GM23338 (cell line): ENCODE data around the gene IGF1R. TPM values are rescaled to one million over a fixed set of nuclear protein-coding genes. Genes with fewer than 3 reads are reported as not detected.

ENCODE experiments used
- ATAC-seq: fragments of 200-7000 bp; cut with Tn5 transposase; 3 replicates; pipeline ENCODE4 v1.9.1; 2020
- DNase-seq: peaks from one replicate; pipeline ENCODE4 v3.0.0-alpha.2; 2015; ENCODE audit warnings: low spot score
- H2AFZ ChIP-seq: fragments of 200-600 bp; sonication (generic); 2 replicates; pipeline ENCODE4 v1.8.0; 2016; ENCODE audit warnings: antibody characterized with exemption, mild to moderate bottlenecking, moderate library complexity
- H3F3A ChIP-seq: fragments of 200-600 bp; sonication (generic); replicated peaks from 2 replicates; pipeline ENCODE4 v1.8.0; 2017; ENCODE audit warnings: antibody characterized with exemption, mixed run types, low read depth
- H3K27ac ChIP-seq: fragments of 200-600 bp; sonication (generic); 2 replicates; pipeline ENCODE4 v1.6.1; 2016; ENCODE audit warnings: low read depth
- H3K27me3 ChIP-seq: fragments of 200-600 bp; sonication (generic); 2 replicates; pipeline ENCODE4 v1.8.0; 2016; ENCODE audit warnings: mild to moderate bottlenecking, mixed run types, moderate library complexity; ENCODE audit not compliant: insufficient read depth
- H3K36me3 ChIP-seq: fragments of 200-600 bp; sonication (generic); 2 replicates; pipeline ENCODE4 v1.8.0; 2016; ENCODE audit warnings: mild to moderate bottlenecking; ENCODE audit not compliant: insufficient read depth
- H3K4me1 ChIP-seq: fragments of 200-600 bp; sonication (generic); 2 replicates; pipeline ENCODE4 v1.8.0; 2016; ENCODE audit warnings: mild to moderate bottlenecking, moderate library complexity; ENCODE audit not compliant: insufficient read depth
- H3K4me2 ChIP-seq: fragments of 200-600 bp; sonication (generic); 2 replicates; pipeline ENCODE4 v1.7.1; 2017; ENCODE audit warnings: mixed run types
- H3K4me3 ChIP-seq: fragments of 200-600 bp; sonication (generic); 2 replicates; pipeline ENCODE4 v1.6.1; 2016; ENCODE audit warnings: mixed run types
- H3K79me2 ChIP-seq: fragments of 200-600 bp; sonication (generic); replicated peaks from 2 replicates; pipeline ENCODE4 v1.8.0; 2017; ENCODE audit warnings: mild to moderate bottlenecking; ENCODE audit not compliant: insufficient read depth
- H3K9me2 ChIP-seq: fragments of 200-600 bp; sonication (generic); 2 replicates; pipeline ENCODE4 v1.8.0; 2017; ENCODE audit not compliant: insufficient read depth
- H4K20me1 ChIP-seq: fragments of 200-600 bp; sonication (generic); replicated peaks from 2 replicates; pipeline ENCODE4 v1.8.0; 2017; ENCODE audit warnings: mild to moderate bottlenecking; ENCODE audit not compliant: insufficient read depth
- H3K27ac Mint-ChIP-seq: 2 replicates; pipeline ENCODE4 v1.8.0; 2020; ENCODE audit warnings: inconsistent platforms, mild to moderate bottlenecking, moderate library complexity, mixed read lengths
- H3K27me3 Mint-ChIP-seq: 3 replicates; pipeline ENCODE4 v1.8.0; 2022; ENCODE audit warnings: low read depth, mild to moderate bottlenecking, moderate library complexity, mixed read lengths, inconsistent platforms; ENCODE audit not compliant: insufficient read depth, poor library complexity
- H3K36me3 Mint-ChIP-seq: 3 replicates; pipeline ENCODE4 v1.8.0; 2021; ENCODE audit warnings: low read depth, mild to moderate bottlenecking, inconsistent platforms, moderate library complexity, mixed read lengths
- H3K4me1 Mint-ChIP-seq: 3 replicates; pipeline ENCODE4 v1.8.0; 2020; ENCODE audit warnings: mild to moderate bottlenecking, inconsistent platforms, mixed read lengths
- H3K4me3 Mint-ChIP-seq: 3 replicates; pipeline ENCODE4 v1.8.0; 2021; ENCODE audit warnings: moderate library complexity, mild to moderate bottlenecking, inconsistent platforms, mixed read lengths
- H3K9me3 Mint-ChIP-seq: 3 replicates; pipeline ENCODE4 v1.8.0; 2020; ENCODE audit warnings: moderate library complexity, mild to moderate bottlenecking, inconsistent platforms, mixed read lengths
- CREB1 ChIP-seq: fragments of 250-450 bp; sonication (Bioruptor Pico); IDR thresholded peaks from 2 replicates; pipeline ENCODE4 v1.5.0; 2020; ENCODE audit warnings: low read depth, mild to moderate bottlenecking, moderate library complexity
- CTCF ChIP-seq, 2 experiments: fragments of 200-600 bp in 1 of 2; sonication (generic) in 1 of 2; conservative IDR thresholded peaks; 2 replicates each; pipeline versions ENCODE4 v1.5.1 to v1.6.1; 2016 to 2017; ENCODE audit warnings: antibody characterized with exemption in 2 of 2, low read depth in 2 of 2, mild to moderate bottlenecking in 2 of 2, moderate library complexity in 1 of 2
- ETS1 ChIP-seq: IDR thresholded peaks from 2 replicates; pipeline ENCODE4 v1.6.1; 2016; ENCODE audit warnings: antibody characterized with exemption
- EZH2 ChIP-seq: fragments of 200-600 bp; sonication (generic); IDR thresholded peaks from one replicate; pipeline ENCODE4 v1.8.0; 2017; ENCODE audit warnings: antibody characterized with exemption, mild to moderate bottlenecking, low read depth; ENCODE audit not compliant: unreplicated experiment
- EZH2phosphoT487 ChIP-seq: fragments of 200-600 bp; sonication (generic); IDR thresholded peaks from one replicate; pipeline ENCODE4 v1.8.1; 2018; ENCODE audit warnings: antibody characterized with exemption; ENCODE audit not compliant: unreplicated experiment
- JUNB ChIP-seq: IDR thresholded peaks from one replicate; pipeline ENCODE4 v1.6.1; 2016; ENCODE audit warnings: antibody characterized with exemption; ENCODE audit not compliant: unreplicated experiment
- NANOG ChIP-seq: IDR thresholded peaks from 2 replicates; pipeline ENCODE4 v1.6.1; 2016; ENCODE audit warnings: antibody characterized with exemption, borderline replicate concordance
- POLR2AphosphoS5 ChIP-seq: IDR thresholded peaks from 2 replicates; pipeline ENCODE4 v1.6.1; 2016; ENCODE audit warnings: antibody characterized with exemption, low read depth
- REST ChIP-seq: IDR thresholded peaks from one replicate; pipeline ENCODE4 v1.6.1; 2018; ENCODE audit warnings: antibody characterized with exemption; ENCODE audit not compliant: unreplicated experiment
- STAT1 ChIP-seq: IDR thresholded peaks from one replicate; pipeline ENCODE4 v1.6.1; 2016; ENCODE audit warnings: antibody characterized with exemption; ENCODE audit not compliant: unreplicated experiment
- ZNF114 ChIP-seq: fragments of 250-450 bp; sonication (Bioruptor Pico); IDR thresholded peaks from 2 replicates; pipeline ENCODE4 v1.5.0; 2020; ENCODE audit warnings: mild to moderate bottlenecking, moderate library complexity
- ZNF331 ChIP-seq: fragments of 250-450 bp; sonication (Bioruptor Pico); IDR thresholded peaks from 2 replicates; pipeline ENCODE4 v1.5.0; 2020; ENCODE audit warnings: low read depth, mild to moderate bottlenecking, moderate library complexity
- polyA plus RNA-seq: library from polyadenylated mRNA; unstranded; fragments of >200 nt; fragmentation: Nextera tagmentation; extraction: Ambion mirVana; gene quantifications from 2 replicates; pipeline ENCODE4 v1.2.1, GENCODE V29; 2016
- total RNA-seq: library from RNA; depleted of rRNA; stranded (reverse); fragments of >200 nt; shearing (Covaris generic); gene quantifications from 2 replicates; pipeline ENCODE4 v1.2.3, GENCODE V29; 2014
- TF ChIP-seq, protein P1 (sequence below): fragments of 250-450 bp; sonication (Bioruptor Pico); IDR thresholded peaks from 2 replicates; pipeline ENCODE4 v1.5.0; 2020; ENCODE audit warnings: mild to moderate bottlenecking, moderate library complexity

Gene IGF1R
- total and polyA plus RNA-seq, 2 experiments from 2014 or later: 20.4 to 92.2 TPM

- Histone ChIP-seq H3K27me3 (no peaks in the 10 kb centered on the region), H3K27ac (peak overlapping the region; percentile 96), H4K20me1 (peaks cover 39% of the 10 kb centered on the region), H3K9me2 (no peaks in the 10 kb centered on the region), H3K4me3 (peak overlapping the region; percentile 64), H3K79me2 (peaks cover 96% of the 10 kb centered on the region), H3F3A (peaks cover 13% of the 10 kb centered on the region; the same call in 1 of the 2 replicates), H3K4me1 (peaks cover 80% of the 10 kb centered on the region), H2AFZ (no peak overlapping the region), H3K4me2 (peak overlapping the region; percentile 86), H3K36me3 (no peaks in the 10 kb centered on the region)
- peak; percentile 58 for DNase-seq
- H3K9me3 Mint-ChIP-seq: no peaks in the 10 kb centered on the region
- ATAC-seq: peak; percentile 12
- H3K27me3 Mint-ChIP-seq: peaks cover 19% of the 10 kb centered on the region
- peak overlapping the region; percentile 93 for H3K27ac Mint-ChIP-seq
- H3K4me1 Mint-ChIP-seq: peaks cover 82% of the 10 kb centered on the region
- peak overlapping the region; percentile 86 for H3K4me3 Mint-ChIP-seq
- H3K36me3 Mint-ChIP-seq: no peaks in the 10 kb centered on the region
- TF ChIP-seq JUNB (no peak), STAT1 (no peak), POLR2AphosphoS5 (no peak), ETS1 (no peak), EZH2 (no peak), CTCF (conservative IDR thresholded peaks at IDR 0.05; ENCODE audit: low read depth in 2 of 2) (no peak), REST (no peak), EZH2phosphoT487 (no peak), ZNF114 (no peak), CREB1 (CRISPR knock-in tag) (no peak), NANOG (no peak), ZNF331 (no peak)
- TF ChIP-seq, protein P1, sequence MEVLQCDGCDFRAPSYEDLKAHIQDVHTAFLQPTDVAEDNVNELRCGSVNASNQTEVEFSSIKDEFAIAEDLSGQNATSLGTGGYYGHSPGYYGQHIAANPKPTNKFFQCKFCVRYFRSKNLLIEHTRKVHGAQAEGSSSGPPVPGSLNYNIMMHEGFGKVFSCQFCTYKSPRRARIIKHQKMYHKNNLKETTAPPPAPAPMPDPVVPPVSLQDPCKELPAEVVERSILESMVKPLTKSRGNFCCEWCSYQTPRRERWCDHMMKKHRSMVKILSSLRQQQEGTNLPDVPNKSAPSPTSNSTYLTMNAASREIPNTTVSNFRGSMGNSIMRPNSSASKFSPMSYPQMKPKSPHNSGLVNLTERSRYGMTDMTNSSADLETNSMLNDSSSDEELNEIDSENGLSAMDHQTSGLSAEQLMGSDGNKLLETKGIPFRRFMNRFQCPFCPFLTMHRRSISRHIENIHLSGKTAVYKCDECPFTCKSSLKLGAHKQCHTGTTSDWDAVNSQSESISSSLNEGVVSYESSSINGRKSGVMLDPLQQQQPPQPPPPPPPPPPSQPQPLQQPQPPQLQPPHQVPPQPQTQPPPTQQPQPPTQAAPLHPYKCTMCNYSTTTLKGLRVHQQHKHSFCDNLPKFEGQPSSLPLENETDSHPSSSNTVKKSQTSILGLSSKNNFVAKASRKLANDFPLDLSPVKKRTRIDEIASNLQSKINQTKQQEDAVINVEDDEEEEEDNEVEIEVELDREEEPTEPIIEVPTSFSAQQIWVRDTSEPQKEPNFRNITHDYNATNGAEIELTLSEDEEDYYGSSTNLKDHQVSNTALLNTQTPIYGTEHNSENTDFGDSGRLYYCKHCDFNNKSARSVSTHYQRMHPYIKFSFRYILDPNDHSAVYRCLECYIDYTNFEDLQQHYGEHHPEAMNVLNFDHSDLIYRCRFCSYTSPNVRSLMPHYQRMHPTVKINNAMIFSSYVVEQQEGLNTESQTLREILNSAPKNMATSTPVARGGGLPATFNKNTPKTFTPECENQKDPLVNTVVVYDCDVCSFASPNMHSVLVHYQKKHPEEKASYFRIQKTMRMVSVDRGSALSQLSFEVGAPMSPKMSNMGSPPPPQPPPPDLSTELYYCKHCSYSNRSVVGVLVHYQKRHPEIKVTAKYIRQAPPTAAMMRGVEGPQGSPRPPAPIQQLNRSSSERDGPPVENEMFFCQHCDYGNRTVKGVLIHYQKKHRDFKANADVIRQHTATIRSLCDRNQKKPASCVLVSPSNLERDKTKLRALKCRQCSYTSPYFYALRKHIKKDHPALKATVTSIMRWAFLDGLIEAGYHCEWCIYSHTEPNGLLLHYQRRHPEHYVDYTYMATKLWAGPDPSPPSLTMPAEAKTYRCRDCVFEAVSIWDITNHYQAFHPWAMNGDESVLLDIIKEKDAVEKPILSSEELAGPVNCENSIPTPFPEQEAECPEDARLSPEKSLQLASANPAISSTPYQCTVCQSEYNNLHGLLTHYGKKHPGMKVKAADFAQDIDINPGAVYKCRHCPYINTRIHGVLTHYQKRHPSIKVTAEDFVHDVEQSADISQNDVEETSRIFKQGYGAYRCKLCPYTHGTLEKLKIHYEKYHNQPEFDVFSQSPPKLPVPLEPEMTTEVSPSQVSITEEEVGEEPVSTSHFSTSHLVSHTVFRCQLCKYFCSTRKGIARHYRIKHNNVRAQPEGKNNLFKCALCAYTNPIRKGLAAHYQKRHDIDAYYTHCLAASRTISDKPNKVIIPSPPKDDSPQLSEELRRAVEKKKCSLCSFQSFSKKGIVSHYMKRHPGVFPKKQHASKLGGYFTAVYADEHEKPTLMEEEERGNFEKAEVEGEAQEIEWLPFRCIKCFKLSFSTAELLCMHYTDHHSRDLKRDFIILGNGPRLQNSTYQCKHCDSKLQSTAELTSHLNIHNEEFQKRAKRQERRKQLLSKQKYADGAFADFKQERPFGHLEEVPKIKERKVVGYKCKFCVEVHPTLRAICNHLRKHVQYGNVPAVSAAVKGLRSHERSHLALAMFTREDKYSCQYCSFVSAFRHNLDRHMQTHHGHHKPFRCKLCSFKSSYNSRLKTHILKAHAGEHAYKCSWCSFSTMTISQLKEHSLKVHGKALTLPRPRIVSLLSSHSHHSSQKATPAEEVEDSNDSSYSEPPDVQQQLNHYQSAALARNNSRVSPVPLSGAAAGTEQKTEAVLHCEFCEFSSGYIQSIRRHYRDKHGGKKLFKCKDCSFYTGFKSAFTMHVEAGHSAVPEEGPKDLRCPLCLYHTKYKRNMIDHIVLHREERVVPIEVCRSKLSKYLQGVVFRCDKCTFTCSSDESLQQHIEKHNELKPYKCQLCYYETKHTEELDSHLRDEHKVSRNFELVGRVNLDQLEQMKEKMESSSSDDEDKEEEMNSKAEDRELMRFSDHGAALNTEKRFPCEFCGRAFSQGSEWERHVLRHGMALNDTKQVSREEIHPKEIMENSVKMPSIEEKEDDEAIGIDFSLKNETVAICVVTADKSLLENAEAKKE (CRISPR knock-in tag): no peak
Measured at GRCh38 chr15:98853617-98854420, 205.5 kb downstream of the IGF1R start.
